NCI-H524 treated with DMSO at 0.1 percent for 48 hours (cell line): ENCODE results near the gene SYT6.

ENCODE experiments used
- DNase-seq: peaks from one replicate; lab custom pipeline; 2025; lab: John Stamatoyannopoulos, UW

The SYT6 gene

DNA sequence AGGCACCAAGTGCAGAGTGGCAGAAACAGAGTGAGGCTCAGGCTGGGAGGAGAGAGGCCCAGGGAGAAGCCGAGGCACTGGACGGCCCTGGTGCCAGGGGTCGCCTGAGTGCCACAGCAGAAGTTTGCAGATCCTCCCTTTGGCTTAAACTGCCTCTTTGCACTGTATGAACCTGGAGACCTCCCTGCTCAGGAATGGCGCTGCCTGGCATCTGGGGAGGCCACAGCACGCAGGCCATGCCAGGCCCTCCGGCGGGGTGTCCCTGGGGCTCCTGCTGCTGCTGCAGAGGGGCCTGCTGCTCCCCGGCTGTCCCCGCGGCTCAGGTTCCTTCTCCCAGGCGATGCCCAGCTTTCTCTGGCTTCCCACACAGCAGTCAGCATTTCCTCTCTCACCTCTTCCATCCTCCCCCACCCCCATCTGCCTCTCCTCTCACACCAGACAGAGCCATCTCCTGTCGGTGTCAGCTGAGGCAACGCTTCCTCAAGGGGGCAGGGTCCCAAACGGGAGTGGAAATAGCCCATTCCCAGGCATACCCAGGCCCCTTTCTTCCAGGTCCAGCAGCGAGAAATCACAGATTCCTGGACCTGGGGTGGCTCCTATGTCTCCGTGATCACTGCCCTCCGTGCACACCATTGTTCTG is 35.2 kb downstream of the SYT6 start:
- DNase-seq, result no peak

DNA sequence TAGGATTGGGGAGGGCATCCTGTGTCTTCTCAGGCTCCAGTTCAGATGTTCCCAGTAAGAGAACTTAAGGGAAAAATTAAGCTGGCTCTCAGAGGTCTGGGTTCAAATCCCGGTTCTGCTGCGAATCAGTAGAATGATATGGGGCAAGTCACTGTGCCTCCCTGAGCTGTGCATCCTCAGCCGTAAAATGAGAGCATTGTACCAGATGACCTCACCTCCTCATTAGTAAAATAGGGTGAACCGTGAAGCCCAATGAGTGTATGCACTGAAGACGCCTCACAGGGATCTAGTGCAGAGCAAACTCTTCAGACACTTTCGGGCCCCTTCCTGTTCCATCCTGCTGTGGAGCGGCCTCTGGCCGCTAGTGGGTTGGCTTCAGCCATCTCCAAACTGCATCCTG is 36.0 kb downstream of the SYT6 start:
- no peak for DNase-seq

DNA sequence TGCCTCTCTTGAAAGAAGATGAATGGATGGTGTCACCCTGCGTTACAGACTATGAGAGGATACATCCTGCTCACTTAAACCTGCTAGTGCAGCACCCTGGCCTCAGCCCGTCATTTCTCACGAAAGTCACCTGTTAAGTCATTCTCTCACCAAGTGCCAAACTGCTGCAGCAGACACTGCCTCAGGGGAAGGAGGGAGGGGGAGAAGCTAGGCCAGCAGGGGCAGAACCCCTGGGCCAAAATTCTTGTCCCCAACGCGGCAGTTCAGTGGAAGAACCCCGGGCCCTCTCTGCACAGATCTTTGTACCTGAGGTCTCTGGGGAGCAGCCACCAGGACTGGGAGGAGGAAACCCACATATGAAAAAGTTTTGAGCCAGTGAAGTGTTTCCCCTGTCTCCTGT is 37.6 kb downstream of the SYT6 start:
- DNase-seq, result no peak

DNA sequence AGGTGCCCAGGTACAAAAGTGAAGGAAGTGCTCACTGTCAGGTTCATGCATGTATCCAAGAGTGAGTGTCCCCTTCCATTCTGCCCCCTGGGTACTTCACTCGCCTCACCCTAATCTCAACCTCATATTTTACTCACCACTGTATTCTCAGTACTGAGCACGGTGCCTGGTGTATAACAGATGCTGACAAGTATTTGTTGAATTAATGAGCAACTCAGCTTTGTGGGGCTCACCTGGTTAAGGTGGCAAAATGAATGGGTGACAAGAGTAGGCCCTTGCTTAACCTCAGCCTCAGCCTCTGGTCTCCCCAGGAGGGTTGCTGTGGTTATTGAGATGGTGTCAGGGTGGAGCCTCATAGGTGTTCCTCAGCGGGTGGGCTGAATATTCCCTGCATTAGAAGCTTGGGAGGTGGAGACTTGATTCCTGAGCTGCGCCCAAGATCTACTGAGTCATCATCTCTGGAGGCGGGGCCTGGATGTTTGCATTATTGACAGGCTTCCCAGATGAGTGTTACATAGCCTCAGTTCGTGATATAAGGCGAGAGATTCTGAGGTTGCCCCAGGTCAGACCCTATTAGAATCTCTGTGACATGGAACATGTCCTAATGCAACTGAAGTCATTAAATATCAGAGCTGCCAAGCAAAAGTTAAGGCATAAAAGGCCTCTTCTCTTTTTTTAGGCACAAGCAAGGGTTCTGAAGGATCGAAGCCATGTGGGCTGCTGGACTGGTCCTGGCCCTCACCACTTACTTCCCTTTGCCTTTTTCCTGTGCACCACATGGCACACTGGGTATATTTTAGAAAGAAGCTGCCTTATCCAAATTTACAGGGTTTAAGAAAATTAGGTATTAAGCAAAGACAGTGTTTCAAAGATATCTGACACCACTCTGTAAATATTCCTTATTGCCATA is 39.2 kb downstream of the SYT6 start:
- no peak for DNase-seq

DNA sequence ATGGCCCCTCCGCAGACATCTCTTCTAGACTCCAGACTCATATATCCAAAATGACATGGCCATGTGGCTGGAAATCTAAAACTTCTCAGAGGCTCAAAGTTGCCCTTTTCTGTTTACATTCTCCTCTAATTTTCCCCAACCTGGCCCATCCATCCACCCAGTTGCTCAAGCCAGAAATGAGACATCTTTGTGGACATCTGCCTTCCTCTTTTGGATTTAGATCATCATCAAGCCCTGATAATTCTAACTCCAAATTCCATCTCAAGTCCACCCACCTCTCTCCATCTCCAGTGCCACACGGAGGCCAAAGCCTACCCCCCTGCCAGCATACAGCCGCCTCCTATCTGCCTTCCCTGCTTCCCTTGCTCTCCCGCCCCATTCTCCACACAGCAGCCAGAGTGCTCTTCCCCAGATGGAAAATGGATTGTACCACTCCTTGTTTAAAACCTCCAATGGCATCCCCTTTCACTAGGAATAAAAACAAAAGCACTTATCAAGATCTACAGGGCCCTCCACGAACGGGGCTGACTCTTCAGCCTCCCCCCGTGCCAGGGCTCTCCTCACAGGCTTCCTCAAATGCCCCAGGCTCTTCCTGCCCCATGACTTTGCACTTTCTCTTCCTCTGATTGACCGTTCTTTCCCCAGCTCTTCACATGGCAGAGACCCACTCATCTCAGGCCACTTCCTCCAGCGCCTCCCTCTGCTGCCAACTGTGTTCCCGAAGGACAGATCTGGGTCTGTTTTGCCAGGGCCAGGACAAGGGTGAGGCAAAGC is 40.1 kb downstream of the SYT6 start:
- DNase-seq, result no peak

DNA sequence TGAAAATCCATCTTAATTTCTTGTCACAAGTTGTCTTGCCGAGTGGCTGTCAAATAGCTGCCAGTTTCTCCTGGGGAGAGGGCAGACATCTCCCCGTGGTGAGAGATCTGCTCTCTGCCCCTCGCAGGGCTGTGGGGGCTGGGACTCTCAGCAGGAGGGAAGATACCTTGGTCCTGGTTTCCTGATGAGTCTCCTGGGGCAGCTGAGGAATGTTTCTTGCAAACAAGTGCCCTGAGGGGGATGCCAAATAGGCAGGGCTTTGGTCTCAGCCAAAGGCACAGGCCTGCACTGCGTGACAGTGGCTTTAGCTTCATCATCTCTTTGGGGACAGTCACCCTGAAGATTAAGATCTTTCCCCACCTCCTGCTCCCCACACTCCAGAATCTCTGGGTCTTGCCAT is 40.9 kb downstream of the SYT6 start:
- DNase-seq, result no peak

DNA sequence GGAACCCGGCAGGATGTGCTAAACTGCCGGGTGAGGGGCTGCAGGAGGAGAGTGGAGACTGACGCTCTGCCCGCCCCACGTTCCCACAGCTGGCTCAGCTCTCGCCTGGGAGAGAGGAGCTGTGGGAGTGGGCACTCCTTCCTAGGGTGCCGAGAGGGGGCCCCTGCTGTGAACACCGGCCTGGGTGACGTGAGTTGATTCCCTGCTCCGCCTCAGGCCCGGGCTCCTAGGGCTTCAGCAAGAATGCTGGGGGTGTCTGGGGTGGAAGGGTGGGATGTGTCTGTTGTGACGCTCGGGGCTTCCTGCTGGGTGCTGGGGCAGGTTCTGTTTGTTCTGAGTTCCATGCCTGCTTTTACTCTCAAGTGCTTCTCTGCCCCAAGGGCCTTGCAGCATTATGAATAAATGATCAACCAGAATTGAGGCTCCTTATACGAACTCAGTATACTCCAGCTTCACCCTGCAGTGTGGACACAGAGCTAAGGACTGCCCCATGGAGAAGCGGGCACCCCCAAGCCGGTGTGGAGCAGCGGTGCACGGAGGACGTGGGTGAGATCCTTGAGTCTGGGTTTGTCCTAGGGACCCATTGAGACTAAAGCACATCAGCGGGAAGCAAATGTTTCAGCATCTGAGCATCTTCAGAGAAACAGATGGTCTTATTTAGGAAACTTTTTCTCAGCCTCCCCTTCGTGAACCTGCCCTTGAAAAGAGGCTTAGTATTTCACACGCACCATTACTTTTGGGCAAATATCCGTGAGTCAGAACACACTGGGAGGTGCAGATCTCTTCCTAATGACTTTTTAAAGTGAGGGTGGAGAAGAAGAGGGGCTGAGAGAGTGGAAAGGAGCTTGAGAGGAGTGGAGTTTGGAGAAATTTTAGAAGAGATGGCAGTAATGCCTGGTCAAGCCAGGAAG is 41.7 kb downstream of the SYT6 start:
- DNase-seq, result no peak

DNA sequence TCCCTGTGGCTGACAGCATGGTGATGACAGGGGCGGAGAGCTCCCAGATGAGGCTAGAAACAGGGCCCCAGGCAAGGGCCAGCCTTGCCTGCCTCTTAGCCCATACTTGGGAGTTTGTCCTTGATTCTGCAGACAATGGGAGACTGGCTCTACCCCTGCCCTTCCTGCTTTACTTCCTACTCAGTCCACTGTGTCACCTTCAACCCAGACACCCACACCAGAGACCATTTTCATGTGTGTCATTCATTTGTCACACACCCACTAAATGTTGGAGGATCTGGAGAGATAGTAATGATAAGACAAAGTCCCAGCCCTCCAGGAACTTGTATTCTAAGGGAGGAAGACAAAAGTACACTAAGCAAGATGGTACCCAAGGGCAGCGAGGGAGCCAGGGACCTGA is 43.7 kb downstream of the SYT6 start:
- DNase-seq, result no peak

DNA sequence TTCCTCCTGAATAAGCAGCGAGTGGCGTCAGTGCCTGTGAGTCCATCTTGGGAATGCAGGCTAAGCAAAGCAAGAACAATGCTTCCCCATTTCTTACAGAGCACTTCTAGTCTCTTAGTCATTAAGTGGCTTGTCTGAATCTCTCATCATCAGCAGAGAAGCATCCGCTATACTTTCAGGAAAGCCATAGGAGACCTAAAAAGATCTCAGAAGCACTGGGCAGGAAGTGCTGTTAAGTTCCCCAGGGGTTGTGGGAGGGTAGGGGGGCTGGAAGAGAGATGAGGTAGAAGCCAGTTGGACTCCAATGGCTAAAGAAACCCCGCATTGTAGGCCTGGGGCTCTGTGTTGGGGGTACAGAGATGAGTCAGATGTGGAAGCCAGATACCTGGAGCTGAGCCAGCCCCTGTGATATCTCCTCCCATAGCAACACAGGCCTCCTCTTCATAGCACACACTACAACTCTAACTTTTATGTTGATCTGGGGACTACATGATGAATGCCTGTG is 44.9 kb downstream of the SYT6 start:
- no peak for DNase-seq

DNA sequence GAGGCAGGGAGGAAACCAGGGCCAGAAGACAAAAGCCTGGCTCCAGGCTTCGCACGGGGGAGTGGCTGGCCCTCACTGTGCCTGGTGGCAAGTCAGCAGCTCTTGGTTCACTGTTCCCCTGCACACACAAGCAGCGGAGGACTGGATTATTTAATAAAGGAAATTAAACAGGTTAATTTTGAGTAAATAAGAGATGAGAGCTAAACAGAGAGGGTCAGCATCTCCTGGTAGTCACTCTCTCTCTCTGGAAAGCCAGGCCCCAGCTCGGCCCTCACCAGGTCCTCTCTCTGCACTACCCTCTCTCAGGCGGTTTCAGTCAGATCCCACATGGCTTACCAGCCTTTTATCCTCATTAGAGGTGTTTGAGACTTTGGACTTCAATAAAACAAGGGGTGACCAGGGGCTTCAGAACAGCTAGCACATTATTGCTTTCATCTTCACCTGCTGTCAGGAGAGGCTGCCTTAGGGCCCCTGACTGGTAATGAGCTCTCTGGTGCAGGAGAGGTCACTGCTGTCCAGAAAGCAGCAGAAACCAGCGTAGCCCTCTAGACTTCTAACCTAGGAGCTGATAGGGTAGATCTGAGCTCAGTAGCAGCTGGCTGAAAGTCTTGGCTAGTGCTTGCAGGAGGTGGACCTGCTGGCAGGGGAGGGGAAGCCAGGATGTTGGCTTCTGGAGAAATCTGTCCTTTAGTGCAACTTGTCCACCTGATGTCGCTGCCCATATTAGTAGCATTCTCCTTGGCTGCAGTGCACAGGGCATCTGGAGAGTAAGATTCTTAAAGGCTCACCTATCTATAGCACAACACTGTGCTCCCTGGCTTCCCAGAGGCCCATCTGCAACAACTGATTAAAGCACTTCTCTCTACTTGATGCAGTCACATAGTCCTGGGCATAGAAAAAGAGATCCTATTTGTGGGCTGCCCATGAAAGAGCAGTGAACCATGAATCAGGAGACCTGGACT is 45.9 kb downstream of the SYT6 start:
- DNase-seq, result peak; percentile 48

DNA sequence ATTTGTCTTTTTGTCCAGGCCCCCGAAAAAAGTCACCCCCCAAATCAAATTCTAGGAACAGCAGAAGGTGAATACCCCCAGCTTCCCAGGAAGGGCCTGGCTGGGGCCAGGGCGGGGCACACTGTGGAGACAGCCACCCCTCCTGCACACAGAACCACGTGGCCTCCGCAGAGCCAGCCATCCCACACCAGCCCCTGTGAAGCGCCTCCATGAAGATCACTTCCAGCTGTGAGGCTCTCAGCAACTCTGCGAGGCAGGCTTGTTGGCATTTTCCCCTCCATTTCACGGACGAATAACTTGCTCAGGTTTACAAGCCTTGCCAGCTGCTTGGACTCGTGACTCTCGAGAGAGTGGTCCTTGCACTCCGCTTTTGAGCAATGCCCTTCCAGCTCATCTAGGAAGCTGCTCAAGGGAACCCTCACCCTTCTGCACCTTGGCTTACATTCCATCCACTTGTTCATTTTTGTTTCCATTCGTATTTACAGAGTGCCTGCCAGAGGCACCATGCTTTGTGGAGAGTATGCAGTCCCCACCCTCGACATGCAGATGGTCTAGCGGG is 48.2 kb downstream of the SYT6 start:
- no peak for DNase-seq

DNA sequence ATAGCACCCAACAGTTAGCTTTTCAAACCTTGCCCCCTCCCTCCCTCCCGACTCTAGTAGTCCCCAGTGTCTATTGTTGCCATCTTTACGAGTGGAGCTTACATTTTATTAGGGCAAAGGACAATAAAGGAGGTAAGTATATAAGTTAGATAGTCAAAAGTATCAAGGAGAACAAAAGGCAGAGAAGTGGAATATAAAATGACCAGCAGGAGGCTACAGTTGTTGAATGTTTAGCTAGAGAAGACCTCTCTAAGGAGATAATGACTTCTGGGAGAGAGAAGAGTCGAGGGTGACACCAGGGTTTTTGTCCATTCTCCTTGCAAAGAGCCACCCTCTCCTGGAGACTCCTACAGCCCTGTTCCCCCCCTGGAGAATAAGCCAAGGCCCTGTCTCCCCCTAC is 48.7 kb downstream of the SYT6 start:
- DNase-seq, result no peak

DNA sequence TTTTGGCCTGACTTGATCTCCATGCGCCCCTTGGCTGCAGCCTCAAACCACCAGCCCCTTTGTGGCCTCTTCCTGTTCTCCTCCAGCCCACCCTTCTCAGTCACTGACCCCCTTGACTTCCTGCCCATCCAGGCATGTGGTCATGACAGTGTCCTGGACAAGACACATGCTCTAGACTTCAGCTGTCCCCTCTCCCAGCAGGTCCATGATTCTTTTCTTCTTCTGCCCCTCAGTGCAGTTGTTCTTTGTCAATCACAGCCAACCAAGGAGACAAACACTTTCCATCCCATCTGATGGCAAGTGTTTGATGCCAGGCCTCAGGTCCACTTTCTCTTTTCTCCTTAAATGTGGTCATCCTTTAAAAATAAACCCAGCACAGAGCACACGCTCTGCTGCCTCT is 49.7 kb downstream of the SYT6 start:
- DNase-seq, result no peak

DNA sequence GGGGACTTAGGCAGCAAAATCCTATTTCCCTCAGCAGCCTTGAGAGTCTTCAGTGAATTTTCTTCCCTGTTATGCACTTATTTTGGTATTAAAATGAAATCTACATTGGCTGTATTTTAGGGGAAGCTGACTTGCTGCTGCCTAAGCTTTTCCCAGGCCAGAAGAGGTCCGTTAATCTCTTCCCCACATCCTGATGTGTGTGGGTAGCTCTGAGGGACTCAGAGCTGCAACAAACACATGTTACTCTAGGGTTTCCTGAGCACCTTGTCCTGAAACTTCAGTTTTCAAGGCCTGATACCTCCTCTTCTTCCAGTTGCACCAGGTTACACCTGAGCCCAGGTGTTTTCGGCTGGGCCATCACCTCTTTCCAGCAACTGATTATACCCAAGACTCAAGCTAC is 51.5 kb downstream of the SYT6 start:
- no peak for DNase-seq

DNA sequence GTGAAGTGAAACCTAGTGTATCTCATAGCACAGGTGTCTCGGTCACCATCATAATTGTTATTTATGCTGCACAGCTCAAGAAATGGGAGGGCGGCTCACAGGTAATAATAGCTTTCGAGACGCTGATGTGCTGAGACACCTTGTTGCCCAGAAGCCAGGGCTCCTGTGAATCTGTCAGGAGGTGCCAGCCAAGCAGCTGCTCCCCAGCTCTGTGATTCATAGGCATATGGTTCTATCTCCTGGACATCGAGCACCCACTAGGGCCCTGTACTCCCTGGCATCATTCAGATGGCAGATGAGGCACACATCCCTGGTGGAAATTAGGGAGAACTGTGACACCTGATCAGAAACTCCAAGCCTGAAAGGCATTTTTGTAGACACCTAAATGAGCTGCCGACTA is 53.5 kb downstream of the SYT6 start:
- no peak for DNase-seq

DNA sequence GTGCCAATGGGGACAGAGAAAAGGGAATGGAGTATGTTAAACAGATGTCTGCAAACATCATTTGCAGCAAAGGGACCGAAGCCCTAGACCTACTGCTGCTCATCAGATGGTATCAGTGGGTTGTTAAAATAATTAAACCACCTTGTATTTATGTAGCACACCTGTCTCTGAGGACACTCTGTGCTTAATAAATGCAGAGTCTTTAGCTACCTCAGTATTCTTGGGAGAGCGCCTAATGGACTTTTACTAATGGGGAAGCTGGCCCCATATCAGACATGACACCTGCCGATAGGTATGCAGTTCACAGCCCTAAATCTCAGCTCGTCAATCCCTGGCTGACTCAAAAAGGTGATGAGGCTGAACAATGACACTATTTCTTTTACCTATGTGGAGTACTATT is 54.4 kb downstream of the SYT6 start:
- no peak for DNase-seq

DNA sequence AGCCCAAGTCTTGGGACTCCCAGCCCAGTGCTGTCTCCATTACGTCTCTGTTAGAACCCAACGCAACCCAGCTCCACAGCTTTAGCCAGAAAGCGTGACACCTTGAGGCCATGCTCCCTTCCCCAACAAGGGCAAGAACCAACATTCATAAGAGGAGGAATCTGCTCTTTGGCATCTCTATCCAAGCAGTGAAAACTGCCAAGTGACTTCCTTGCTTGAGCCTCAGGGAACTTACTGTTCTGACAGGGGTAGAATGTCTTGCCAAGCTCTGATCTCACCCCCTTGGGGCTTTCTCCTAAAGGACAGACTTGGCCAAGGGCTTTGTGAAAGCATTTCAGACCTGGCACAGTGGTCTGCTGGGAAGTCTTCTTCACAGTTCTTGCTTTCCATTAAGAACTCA is 56.6 kb downstream of the SYT6 start:
- DNase-seq, result no peak

DNA sequence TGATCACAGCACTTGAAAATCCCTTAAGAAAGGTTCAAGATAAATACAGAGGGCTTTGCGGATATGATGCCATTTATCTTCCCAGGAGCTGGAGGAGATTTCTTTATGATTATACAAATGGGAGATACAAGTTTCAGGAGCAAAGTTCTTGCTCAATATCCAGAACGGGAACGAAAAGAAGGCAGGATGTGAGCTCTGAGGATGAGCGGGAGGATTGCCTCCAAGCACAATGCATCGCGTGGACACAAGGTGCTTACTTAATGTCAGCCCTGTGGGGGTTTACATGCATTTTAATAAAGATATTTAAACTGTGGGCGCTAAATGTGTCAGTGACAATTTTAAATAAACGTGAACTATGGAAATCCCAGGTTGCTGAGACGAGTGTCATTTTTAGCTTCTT is 59.0 kb downstream of the SYT6 start:
- DNase-seq, result no peak

DNA sequence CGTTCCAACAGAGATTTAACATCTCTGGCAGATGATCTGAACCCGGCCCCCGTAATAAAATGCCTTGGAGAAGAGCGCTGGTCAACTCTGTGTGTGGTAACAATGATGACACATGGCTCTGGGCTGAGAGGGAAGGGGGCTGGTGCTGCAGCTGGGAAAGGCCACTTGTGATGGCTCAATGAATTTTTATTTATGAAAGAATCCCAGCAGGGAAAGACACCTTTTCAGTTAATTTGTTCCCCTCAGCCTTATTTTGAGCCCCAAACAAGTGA is 59.4 kb downstream of the SYT6 start:
- no peak for DNase-seq

DNA sequence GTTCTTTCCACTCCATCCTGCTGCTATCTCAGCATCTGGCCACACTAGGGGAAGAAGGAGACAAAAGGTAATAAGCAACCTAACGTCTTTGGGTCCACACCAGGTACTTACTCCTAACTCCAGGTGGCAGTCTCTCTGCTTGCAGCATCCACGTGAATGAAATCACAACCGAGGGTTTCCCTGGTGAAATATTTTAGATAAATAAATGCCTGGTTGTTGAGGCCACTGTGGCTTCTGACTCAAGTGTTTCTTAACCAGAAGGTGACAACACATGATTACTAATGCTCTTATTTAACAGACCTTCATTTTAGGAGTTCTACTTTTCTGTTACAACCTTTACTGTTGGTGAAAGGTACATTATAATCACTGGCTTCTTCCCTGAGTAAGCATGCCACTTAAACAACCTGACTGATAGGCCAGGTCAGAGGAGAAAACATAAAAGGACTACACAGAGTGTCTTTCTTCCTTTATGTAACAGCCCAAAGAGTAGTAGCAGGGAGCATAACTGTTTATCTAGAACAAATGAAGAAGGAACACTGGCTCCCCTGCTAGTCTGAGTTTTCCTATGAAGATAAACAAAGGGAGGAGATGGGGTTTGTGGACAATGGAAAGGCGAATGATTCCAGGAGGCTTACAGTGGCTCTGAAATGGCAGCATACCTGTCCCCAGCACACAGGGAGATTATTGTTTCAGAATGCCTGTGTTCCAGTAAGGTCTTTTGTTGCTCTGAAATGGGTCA is 59.9 kb downstream of the SYT6 start:
- DNase-seq, result no peak
